ENCODE measurements around the gene TOGARAM1.

TOGARAM1 gene

GRCh38 chr14:44962334-44963043 lies 499 bp downstream of the TOGARAM1 start:
- no peak for DNase-seq (ENCODE audit: low read depth)

GRCh38 chr14:44963044-44963528 lies 1.1 kb downstream of the TOGARAM1 start:
- no peak for DNase-seq (ENCODE audit: low read depth)

DNA sequence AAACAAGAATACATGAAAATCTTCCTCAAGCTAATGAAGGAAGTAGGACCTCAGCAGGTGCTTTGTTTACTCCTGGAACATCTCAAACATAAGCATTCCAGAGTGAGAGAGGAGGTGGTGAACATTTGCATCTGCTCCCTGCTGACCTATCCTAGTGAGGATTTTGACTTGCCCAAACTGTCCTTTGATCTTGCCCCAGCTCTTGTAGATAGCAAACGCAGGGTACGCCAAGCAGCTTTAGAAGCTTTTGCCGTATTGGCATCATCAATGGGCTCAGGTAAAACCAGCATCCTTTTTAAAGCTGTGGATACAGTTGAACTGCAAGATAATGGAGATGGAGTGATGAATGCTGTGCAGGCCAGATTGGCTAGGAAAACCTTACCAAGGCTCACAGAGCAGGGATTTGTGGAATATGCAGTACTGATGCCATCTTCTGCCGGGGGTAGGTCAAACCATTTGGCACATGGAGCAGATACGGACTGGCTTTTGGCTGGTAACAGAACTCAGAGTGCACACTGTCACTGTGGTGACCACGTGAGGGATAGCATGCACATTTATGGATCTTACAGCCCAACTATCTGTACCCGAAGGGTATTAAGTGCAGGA lies 1.9 kb downstream of the TOGARAM1 start:
- no peak for DNase-seq (ENCODE audit: low read depth)

- no peak for DNase-seq (ENCODE audit: low read depth)
These were observed 4.8 kb downstream of the TOGARAM1 start for GRCh38 chr14:44966601-44967336.

- no peak for DNase-seq (ENCODE audit: low read depth)
These were observed 6.7 kb downstream of the TOGARAM1 start for GRCh38 chr14:44968714-44969113.

GRCh38 chr14:44970907-44971306 lies 8.9 kb downstream of the TOGARAM1 start:
- DNase-seq (ENCODE audit: low read depth), result no peak

- no peak for DNase-seq (ENCODE audit: low read depth)
These were observed 9.5 kb downstream of the TOGARAM1 start for GRCh38 chr14:44971459-44971858.

GRCh38 chr14:44979273-44979672 lies 17.3 kb downstream of the TOGARAM1 start:
- no peak for DNase-seq (ENCODE audit: low read depth)

DNA sequence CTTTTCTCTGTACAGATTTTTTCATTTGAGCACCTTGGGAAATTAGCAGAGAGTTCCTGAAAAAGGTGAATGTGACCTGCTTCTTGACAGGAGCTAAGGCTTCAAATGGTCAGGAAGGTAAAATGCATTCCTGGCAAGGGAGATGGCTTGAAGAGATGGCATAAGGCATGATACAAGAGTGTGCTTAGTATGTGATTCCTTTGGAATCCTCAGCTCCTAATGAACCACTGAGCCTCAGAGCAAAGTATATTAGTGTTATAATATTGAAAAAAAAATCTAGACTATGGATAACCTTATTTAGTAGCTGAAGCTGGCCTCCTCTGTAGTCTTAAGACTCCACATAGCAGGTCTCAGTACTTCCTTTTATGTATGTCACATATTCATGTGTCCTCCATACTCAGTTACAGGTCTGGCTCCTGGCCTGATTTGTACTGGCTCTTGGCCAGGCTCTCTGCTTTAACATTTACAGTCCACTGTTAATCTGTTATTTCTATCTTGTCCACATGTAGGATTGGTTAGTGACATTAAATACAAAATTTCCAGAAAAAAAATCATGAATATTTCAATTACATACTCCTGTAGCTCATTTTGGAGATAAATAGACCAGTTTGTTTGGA lies 17.9 kb downstream of the TOGARAM1 start:
- no peak for DNase-seq (ENCODE audit: low read depth)

- no peak for DNase-seq (ENCODE audit: low read depth)
These were observed 19.2 kb downstream of the TOGARAM1 start for GRCh38 chr14:44981198-44981597.

GRCh38 chr14:44982594-44982993 lies 20.6 kb downstream of the TOGARAM1 start:
- no peak for DNase-seq (ENCODE audit: low read depth)

DNA sequence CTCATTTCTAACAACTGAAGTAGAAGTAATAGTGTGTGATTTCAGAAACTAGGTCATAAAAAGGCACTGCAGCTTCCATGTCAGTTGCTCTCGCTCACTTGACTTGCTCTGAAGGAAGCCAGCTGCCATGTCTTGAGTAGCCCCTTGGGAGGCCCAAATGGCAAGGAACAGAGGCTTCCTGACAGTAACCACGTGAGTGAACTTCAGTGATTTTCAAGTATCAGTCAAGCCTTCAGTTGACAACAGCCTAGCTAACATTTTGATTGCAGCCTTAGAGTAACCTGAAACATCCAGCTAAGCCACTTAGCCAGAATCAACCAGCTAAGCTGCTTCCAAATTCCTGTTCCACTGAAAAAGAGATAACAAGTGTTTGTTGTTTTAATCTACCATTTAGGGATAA lies 26.7 kb downstream of the TOGARAM1 start:
- no peak for DNase-seq (ENCODE audit: low read depth)

DNA sequence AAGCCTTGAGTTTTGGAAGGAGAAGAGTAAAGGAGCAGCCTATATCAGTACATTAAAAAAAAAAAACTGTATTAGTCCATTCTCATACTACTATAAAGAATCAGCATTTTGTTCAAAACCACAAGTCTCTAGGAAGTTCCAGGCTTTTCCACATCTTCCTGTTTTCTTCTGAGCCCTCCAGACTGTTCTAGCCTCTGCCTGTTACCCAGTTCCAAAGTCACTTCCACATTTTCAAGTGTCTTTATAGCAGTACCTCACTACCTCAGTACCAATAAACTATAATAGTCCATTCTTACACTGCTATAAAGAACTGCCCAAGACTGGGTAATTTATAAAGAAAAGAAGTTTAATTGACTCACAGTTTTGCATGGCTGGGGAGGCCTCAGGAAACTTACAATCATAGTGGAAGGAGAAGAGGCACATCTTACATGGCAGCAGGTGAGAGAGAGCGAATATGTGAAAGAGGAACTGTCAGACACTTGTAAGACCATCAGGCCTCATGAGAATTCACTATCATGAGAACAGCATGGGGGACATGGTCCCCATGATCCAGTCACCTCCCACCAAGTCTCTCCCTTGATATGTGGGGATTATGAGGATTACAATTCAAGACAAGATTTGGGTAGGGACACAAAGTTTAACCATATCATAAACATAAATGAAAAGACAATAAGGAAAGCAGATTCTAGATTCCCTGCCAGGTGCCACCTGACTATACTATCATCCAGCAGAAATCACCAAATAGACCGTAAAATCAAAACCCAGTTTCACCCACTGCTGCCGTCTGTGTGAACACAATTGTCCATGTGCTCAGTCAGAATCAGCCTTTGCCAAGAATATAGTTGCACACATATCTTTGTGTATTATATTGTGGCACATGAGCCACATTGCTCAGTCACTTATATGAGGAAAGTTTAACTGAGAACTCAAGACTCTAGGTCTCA lies 27.8 kb downstream of the TOGARAM1 start:
- DNase-seq (ENCODE audit: low read depth), result no peak

DNA sequence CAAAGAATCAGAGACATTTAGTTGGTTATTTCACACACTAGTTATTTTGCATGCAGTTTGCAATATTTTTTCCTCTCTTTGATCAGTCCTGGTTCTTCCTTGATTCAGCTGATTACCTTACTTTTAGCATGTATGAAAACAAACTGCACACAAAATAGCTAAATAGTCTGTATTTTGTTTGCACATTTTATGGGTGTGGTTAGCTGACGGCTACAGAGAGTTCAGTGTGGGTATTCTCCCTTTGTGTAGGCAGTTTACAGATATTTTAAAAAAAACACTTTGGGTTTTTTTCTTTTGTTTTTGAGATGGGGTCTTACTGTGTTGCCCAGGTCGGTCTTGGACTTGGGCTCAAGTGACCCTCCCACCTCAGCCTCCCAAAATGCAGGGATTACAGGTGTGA lies 28.5 kb downstream of the TOGARAM1 start:
- DNase-seq (ENCODE audit: low read depth), result no peak

DNA sequence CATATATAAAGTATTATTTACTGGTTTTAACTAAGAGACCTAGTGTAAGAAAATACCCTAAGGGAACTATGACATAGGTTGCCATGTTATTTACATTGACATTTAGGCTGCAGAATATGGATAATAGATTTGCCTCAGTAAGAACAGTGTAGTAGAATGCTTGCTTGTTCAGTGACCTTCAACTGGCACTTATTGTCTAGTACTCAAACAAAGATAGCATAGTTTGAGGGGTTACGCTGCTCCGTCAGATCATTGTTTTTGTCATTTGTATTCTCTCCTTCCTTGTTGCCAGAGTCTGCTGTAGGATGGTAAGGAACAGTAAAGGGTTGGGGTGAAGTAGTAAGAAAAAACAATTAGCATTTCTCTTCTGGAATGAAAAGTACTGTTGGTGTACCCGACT lies 33.2 kb downstream of the TOGARAM1 start:
- no peak for DNase-seq (ENCODE audit: low read depth)

GRCh38 chr14:44995770-44996294 lies 33.8 kb downstream of the TOGARAM1 start:
- no peak for DNase-seq (ENCODE audit: low read depth)

GRCh38 chr14:45003924-45004323 lies 41.9 kb downstream of the TOGARAM1 start:
- DNase-seq (ENCODE audit: low read depth), result no peak

GRCh38 chr14:45015133-45015532 lies 53.1 kb downstream of the TOGARAM1 start:
- DNase-seq (ENCODE audit: low read depth), result no peak

DNA sequence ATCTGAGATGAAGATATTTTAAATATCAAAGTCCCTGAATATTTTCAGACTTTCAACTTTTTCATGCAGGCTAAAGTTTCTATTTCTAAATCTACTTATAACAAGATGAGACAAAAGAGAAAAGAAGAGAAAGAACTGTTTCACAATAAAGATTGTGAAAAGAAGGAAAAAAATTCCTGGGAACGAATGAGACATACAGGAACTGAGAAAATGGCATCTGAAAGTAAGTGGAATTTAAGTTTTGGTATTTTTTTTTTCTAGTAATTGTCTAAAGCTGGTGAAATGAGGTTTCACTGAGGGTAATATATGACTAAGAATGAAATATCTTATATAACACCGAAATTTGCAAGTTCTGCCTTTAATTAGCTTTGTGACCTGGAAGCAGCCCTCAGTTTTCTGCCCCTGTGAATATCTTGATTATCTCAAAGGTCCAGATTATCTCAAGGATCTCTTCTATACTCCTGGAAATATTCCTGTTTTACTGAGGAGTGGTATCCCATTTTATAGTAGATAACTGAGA lies 66.2 kb downstream of the TOGARAM1 start:
- DNase-seq (ENCODE audit: low read depth), result no peak

DNA sequence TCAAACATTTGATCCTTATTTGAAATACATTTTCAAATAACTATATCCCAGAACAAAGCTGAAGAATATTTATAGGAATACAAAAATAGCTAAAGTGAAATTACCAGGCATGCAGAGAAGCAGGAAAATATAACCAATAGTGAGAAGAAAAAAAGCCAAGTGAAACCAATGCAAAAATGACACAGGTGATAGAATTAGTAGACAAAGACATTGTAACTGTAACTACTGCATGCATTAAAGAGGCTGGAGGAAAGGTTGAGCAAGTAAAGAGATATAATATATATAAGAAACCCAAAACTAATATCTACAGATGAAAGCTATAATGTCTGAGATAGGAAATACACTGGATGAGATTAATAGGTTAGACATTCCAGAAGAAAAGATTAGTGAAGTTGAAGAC lies 72.7 kb downstream of the TOGARAM1 start:
- no peak for DNase-seq (ENCODE audit: low read depth)

DNA sequence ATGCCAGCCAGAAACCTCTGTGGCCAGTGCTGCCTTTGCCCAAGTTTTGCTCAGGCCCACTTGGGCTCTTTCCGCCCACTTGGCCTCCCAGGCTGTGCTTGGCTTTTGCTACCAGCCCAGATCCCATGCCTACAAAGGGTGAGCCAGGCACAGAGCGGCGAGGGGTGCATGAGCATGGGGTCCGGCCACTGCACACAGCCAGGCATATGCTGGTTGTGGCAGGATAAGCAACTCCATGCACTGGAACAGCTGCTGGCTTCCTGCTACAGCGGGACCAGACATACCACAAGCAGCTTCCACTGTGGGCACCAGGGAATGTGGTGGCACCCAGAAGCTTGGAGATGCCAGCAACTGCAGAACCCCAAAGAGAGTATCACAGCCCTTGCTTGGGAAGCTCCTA lies 76.3 kb downstream of the TOGARAM1 start:
- DNase-seq (ENCODE audit: low read depth), result no peak
